Parathyroid adenoma (tissue), 2 donors: Measurements from ENCODE around the gene PSPC1.
"Not testable (repeated sequence)": the region's sequence is repeated elsewhere in the genome, so short reads cannot be mapped to it uniquely, and the experiment has no call there.

Source experiments
- H2AFZ ChIP-seq: fragments of 300-600 bp; sonication (generic); one replicate; pipeline ENCODE4 v1.7.0; 2017; ENCODE audit warnings: antibody characterized with exemption, mild to moderate bottlenecking
- H3K27ac ChIP-seq: fragments of 300-600 bp; sonication (generic); one replicate; pipeline ENCODE4 v1.7.0; 2017
- H3K27me3 ChIP-seq: fragments of 300-600 bp; sonication (generic); one replicate; pipeline ENCODE4 v1.7.0; 2017; ENCODE audit warnings: low read length; ENCODE audit not compliant: control insufficient read depth, insufficient read depth
- H3K36me3 ChIP-seq: fragments of 300-600 bp; sonication (generic); one replicate; pipeline ENCODE4 v1.7.0; 2017; ENCODE audit warnings: low read length; ENCODE audit not compliant: control insufficient read depth, insufficient read depth
- H3K4me1 ChIP-seq: fragments of 300-600 bp; sonication (generic); one replicate; pipeline ENCODE4 v1.7.0; 2017; ENCODE audit warnings: control low read depth
- H3K4me2 ChIP-seq: fragments of 300-600 bp; sonication (generic); one replicate; pipeline ENCODE4 v1.7.0; 2017; ENCODE audit warnings: low read length
- H3K4me3 ChIP-seq: fragments of 300-600 bp; sonication (generic); one replicate; pipeline ENCODE4 v1.7.0; 2017; ENCODE audit warnings: low read depth, low read length
- H3K79me2 ChIP-seq: fragments of 300-600 bp; sonication (generic); one replicate; pipeline ENCODE4 v1.7.0; 2017; ENCODE audit warnings: control low read depth
- H3K9ac ChIP-seq: fragments of 300-600 bp; sonication (generic); one replicate; pipeline ENCODE4 v1.7.0; 2017; ENCODE audit warnings: mild to moderate bottlenecking
- H3K9me3 ChIP-seq: fragments of 300-600 bp; sonication (generic); one replicate; pipeline ENCODE4 v1.7.0; 2017; ENCODE audit warnings: low read length; ENCODE audit not compliant: control insufficient read depth
- CTCF ChIP-seq: fragments of 300-600 bp; sonication (generic); IDR thresholded peaks from one replicate; pipeline ENCODE4 v1.7.0; 2017; ENCODE audit warnings: antibody characterized with exemption, mild to moderate bottlenecking
- donor health status: primary hyperparathyroidism.

PSPC1 gene

GRCh38 chr13:19725320-19725719 lies 57.4 kb downstream of the PSPC1 start:
- Histone ChIP-seq H3K9ac (no peak overlapping the region), H3K27ac (no peak overlapping the region), H3K4me3 (no peak overlapping the region), H3K4me1 (no peaks in the 10 kb centered on the region), H3K9me3 (no peaks in the 10 kb centered on the region), H3K79me2 (no peaks in the 10 kb centered on the region), H3K36me3 (no peaks in the 10 kb centered on the region), H2AFZ (no peak overlapping the region), H3K27me3 (no peaks in the 10 kb centered on the region), H3K4me2 (no peak overlapping the region)
- TF ChIP-seq CTCF = no peak

GRCh38 chr13:19720039-19720438 lies 62.7 kb downstream of the PSPC1 start:
- H3K36me3 ChIP-seq = no peaks in the 10 kb centered on the region
- no peak overlapping the region for H2AFZ ChIP-seq
- TF ChIP-seq CTCF = no peak
- no peaks in the 10 kb centered on the region for H3K27me3 ChIP-seq
- H3K4me3 ChIP-seq = no peak overlapping the region
- H3K9me3 ChIP-seq = no peaks in the 10 kb centered on the region
- H3K4me2 ChIP-seq = no peak overlapping the region
- H3K79me2 ChIP-seq = no peaks in the 10 kb centered on the region
- H3K4me1 ChIP-seq = no peaks in the 10 kb centered on the region
- H3K9ac ChIP-seq = no peak overlapping the region
- no peak overlapping the region for H3K27ac ChIP-seq

- no peak overlapping the region for H3K4me3 ChIP-seq
- no peak overlapping the region for H3K9ac ChIP-seq
- H3K27me3 ChIP-seq = no peaks in the 10 kb centered on the region
- no peak for TF ChIP-seq CTCF
- no peak overlapping the region for H2AFZ ChIP-seq
- no peaks in the 10 kb centered on the region for H3K4me1 ChIP-seq
- H3K4me2 ChIP-seq = no peak overlapping the region
- H3K9me3 ChIP-seq = no peaks in the 10 kb centered on the region
- H3K36me3 ChIP-seq = no peaks in the 10 kb centered on the region
- H3K27ac ChIP-seq = no peak overlapping the region
- H3K79me2 ChIP-seq = no peaks in the 10 kb centered on the region
Observed at GRCh38 chr13:19713186-19713965, 69.4 kb downstream of the PSPC1 start.

- H3K79me2 ChIP-seq, H3K9me3 ChIP-seq, H3K4me1 ChIP-seq, H3K9ac ChIP-seq, H3K27me3 ChIP-seq, H3K4me3 ChIP-seq, H3K4me2 ChIP-seq, H3K27ac ChIP-seq, H2AFZ ChIP-seq, H3K36me3 ChIP-seq: not testable (repeated sequence)
Observed at GRCh38 chr13:19709782-19710181, 73.0 kb downstream of the PSPC1 start.

- not testable (repeated sequence) for H3K27me3 ChIP-seq, H3K79me2 ChIP-seq, H3K9me3 ChIP-seq, H3K36me3 ChIP-seq, H3K4me2 ChIP-seq, H2AFZ ChIP-seq, H3K27ac ChIP-seq, H3K9ac ChIP-seq, H3K4me1 ChIP-seq, H3K4me3 ChIP-seq
Observed at GRCh38 chr13:19709039-19709438, 73.7 kb downstream of the PSPC1 start.

- H3K79me2 ChIP-seq, H3K27ac ChIP-seq, H3K9ac ChIP-seq, H3K36me3 ChIP-seq, H3K9me3 ChIP-seq, H3K4me2 ChIP-seq, H2AFZ ChIP-seq, H3K4me3 ChIP-seq, H3K4me1 ChIP-seq, H3K27me3 ChIP-seq: not testable (repeated sequence)
Observed at GRCh38 chr13:19704256-19704655, 78.5 kb downstream of the PSPC1 start.

GRCh38 chr13:19701619-19702018 lies 81.1 kb downstream of the PSPC1 start:
- H3K27me3 ChIP-seq, H3K36me3 ChIP-seq, H2AFZ ChIP-seq, H3K9ac ChIP-seq, H3K27ac ChIP-seq, H3K79me2 ChIP-seq, H3K4me2 ChIP-seq, H3K4me1 ChIP-seq, H3K4me3 ChIP-seq, H3K9me3 ChIP-seq: not testable (repeated sequence)

- H3K4me1 ChIP-seq, H3K4me2 ChIP-seq, H3K27me3 ChIP-seq: not testable (repeated sequence)
Observed at GRCh38 chr13:19700963-19701362, 81.8 kb downstream of the PSPC1 start.

More at GRCh38 chr13:19700963-19701362, 81.8 kb downstream of the PSPC1 start:
- not testable (repeated sequence) for H3K9me3 ChIP-seq, H3K36me3 ChIP-seq, H3K4me3 ChIP-seq, H2AFZ ChIP-seq, H3K27ac ChIP-seq, H3K9ac ChIP-seq, H3K79me2 ChIP-seq
